ENCODE measurements around the gene RMP24.
"Not testable (repeated sequence)": the region's sequence is repeated elsewhere in the genome, so short reads cannot be mapped to it uniquely, and the experiment has no call there.

Gene RMP24

GRCh38 chr18:36023336-36023735 lies 50.9 kb downstream of the RMP24 start:
- Histone ChIP-seq H3K4me1 (peaks cover 6% of the 10 kb centered on the region; the same call in 1 of the 2 replicates), H3K36me3 (no peaks in the 10 kb centered on the region), H3K4me3 (ENCODE audit: low read depth, low read length) (no peak overlapping the region), H3K9me3 (no peaks in the 10 kb centered on the region), H3K27me3 (no peaks in the 10 kb centered on the region)
- TF ChIP-seq CTCF (IDR thresholded peaks at IDR 0.05; ENCODE audit: low read depth, low read length), result no peak
- DNase-seq, result no peak

GRCh38 chr18:36024241-36024640 lies 51.8 kb downstream of the RMP24 start:
- DNase-seq; H3K27me3 ChIP-seq; H3K4me3 ChIP-seq (ENCODE audit: low read depth, low read length); H3K9me3 ChIP-seq; H3K36me3 ChIP-seq; H3K4me1 ChIP-seq: not testable (repeated sequence)

- no peak for DNase-seq
- Histone ChIP-seq H3K36me3 (no peaks in the 10 kb centered on the region), H3K27me3 (no peaks in the 10 kb centered on the region), H3K9me3 (no peaks in the 10 kb centered on the region), H3K4me1 (peaks cover 2% of the 10 kb centered on the region; the same call in 1 of the 2 replicates), H3K4me3 (ENCODE audit: low read depth, low read length) (no peak overlapping the region)
- no peak for TF ChIP-seq CTCF (IDR thresholded peaks at IDR 0.05; ENCODE audit: low read depth, low read length)
These were observed 52.5 kb downstream of the RMP24 start for GRCh38 chr18:36025025-36025424.

GRCh38 chr18:36028859-36029258 lies 56.4 kb downstream of the RMP24 start:
- no peak for DNase-seq
- H3K9me3 ChIP-seq, result no peaks in the 10 kb centered on the region
- no peaks in the 10 kb centered on the region for H3K27me3 ChIP-seq
- no peaks in the 10 kb centered on the region for H3K4me1 ChIP-seq
- no peaks in the 10 kb centered on the region for H3K36me3 ChIP-seq
- no peak overlapping the region for H3K4me3 ChIP-seq (ENCODE audit: low read depth, low read length)
- TF ChIP-seq CTCF (IDR thresholded peaks at IDR 0.05; ENCODE audit: low read depth, low read length), result no peak
